Gastrocnemius medialis (tissue), 4 donors: ENCODE data around the gene MYO3B.

ENCODE experiments used
- POLR2A ChIP-seq, 2 donors: fragments of 450-650 bp; IDR thresholded peaks; one replicate each; pipeline ENCODE4 v1.6.1; 2017; ENCODE audit warnings: antibody characterized with exemption in 2 of 2, mild to moderate bottlenecking in 2 of 2, moderate library complexity in 2 of 2
- TF ChIP-seq, protein P1 (sequence below), 5 experiments: fragments of 450-650 bp in 3 of 5; fragments of 200-600 bp in 2 of 5; sonication (generic) in 2 of 5; IDR thresholded peaks in 4 of 5; conservative IDR thresholded peaks in 1 of 5; 1 replicate in 4 of 5; 2 replicates in 1 of 5; pipeline ENCODE4 v1.5.1; 2016 to 2019; ENCODE audit warnings: antibody characterized with exemption in 5 of 5, mild to moderate bottlenecking in 3 of 5, moderate library complexity in 3 of 5

DNA sequence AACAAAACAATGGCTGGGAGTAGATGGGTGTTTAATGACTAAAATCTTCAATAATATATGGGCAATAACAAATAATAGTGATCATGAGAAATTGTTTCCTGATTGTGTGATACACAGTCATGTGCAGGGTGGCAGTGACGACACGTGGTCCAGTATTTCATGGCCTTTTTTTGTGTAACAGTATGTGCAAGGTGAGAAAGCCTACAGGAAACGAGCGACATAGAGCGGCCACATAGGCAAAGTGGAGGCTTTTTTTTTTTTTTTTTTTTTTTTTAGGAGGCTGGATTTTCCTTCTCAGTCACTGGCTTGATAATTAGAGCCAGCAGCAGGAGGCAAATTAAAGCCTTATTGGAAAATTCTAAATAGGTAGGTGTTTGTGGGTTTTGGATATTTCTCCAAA is 123.7 kb downstream of the MYO3B start:
- TF ChIP-seq, protein P1, sequence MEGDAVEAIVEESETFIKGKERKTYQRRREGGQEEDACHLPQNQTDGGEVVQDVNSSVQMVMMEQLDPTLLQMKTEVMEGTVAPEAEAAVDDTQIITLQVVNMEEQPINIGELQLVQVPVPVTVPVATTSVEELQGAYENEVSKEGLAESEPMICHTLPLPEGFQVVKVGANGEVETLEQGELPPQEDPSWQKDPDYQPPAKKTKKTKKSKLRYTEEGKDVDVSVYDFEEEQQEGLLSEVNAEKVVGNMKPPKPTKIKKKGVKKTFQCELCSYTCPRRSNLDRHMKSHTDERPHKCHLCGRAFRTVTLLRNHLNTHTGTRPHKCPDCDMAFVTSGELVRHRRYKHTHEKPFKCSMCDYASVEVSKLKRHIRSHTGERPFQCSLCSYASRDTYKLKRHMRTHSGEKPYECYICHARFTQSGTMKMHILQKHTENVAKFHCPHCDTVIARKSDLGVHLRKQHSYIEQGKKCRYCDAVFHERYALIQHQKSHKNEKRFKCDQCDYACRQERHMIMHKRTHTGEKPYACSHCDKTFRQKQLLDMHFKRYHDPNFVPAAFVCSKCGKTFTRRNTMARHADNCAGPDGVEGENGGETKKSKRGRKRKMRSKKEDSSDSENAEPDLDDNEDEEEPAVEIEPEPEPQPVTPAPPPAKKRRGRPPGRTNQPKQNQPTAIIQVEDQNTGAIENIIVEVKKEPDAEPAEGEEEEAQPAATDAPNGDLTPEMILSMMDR (IDR thresholded peaks at IDR 0.05 in 4 of 5, conservative IDR thresholded peaks at IDR 0.05 in 1 of 5): no peak
- no peak for TF ChIP-seq POLR2A (IDR thresholded peaks at IDR 0.05)
